HG02938 (cell line): ENCODE results near the gene ASB12.
"Not testable (repeated sequence)": the region's sequence is repeated elsewhere in the genome, so short reads cannot be mapped to it uniquely, and the experiment has no call there.

Experiments
- ATAC-seq: cut with Tn5 transposase; IDR thresholded peaks from one replicate; pipeline ENCODE4 v1.9.1; 2021; ENCODE audit warnings: mild to moderate bottlenecking, moderate library complexity; ENCODE audit not compliant: unreplicated experiment

Gene ASB12, protein sequence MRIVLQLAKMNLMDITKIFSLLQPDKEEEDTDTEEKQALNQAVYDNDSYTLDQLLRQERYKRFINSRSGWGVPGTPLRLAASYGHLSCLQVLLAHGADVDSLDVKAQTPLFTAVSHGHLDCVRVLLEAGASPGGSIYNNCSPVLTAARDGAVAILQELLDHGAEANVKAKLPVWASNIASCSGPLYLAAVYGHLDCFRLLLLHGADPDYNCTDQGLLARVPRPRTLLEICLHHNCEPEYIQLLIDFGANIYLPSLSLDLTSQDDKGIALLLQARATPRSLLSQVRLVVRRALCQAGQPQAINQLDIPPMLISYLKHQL

DNA sequence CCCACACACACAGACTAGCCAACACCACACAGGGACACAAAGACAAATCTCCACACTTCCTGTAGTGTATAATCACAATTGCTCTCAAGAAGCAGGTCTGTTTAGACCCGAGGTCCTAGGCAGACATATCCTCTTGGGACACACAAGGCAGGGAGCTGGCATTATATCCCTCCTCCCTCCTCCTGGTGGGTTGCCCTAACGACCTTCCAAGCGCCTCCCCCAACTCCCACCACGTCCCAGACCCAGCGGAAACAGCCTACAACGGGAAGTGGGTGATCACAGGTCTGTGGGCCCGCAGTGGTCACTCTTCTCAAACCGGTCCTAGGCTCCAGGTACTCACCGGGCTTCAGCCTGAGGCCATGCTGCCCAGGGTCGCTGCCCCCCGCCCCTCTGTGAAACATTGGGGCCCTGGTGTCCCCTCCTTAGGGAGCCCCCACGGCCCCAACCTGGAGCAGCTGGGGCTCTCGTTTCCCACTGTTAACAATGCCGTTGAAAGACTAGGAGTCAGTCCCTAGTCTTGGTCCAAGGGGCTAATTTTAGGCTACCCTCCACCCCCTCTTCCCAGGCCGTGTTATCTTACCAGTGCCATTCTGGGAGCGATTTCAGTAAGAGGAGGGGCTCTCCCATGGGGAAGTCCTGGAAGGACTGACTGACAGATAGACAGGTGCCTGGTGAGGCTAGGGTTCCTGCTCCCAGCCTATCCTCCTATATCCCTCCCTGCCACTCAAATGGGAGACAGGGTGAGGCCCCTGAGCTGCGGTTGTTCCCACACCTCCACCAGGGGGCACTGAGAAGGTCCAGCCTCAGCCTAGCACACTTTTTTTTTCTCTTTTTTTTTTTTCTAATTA lies at the start of gene ASB12:
TSS of gene ASB12 (minus strand) at position 485 of the 848 bp plus-strand sequence. CDS start 4,957 bp downstream, outside the sequence.
- no peak for ATAC-seq

DNA sequence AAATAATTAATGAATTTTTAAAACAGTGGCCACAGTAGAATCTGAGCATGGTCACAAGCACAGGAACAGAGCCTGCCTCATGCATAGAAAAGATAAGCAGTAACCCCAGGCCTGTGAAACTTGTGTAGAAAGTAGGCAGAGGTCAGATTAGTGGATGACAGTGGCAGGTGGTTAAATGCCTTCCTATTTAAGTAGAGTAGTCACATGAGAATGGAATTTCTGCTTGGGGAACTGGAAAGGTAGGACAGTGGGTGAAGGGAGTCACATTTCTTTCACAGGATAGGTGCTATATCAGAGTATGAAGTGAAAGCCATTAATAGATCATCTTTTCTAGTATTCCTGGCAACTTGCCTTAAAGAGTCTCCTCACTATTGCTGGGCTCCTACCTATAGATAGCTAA lies 34.9 kb upstream of the ASB12 start:
- no peak for ATAC-seq

DNA sequence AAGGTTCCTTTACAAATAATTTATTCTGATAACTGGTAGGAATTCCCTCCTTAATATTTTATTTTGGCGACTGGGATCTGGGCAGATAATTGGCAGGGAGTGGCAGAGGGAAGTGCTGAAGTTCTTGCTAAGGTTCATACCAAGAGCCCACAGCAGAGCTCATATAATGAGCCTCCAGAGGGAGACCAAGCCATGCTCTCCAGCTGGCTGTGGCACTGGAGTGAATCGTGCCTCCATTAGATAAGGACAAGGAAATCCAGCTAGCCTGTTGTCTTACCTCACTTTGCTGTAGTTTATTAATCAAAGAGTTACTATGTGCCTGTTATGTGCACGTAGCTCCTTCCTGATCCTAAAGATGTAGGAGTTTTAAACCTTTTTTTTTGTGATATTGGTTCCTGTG lies 1.3 kb downstream of the ASB12 start:
- ATAC-seq: no peak

DNA sequence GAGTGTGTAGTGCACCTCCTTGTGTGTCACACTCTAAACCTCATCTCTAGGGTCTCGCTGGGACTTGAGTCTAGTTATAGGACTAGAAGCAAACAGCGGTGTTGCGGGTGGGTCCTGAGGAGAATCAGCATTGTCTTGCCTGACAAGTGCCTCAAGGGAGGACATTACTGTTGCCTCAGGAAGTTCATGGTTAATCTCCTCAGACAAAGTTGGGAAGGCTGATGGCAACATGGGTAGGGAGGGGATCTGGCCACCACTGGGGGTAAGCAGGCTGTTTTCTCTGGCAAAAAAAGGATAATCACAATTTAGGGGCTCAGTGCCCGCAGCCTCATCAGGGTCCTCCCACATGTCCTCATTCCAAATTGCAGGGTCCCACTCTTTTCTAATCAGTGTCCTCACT lies 12.4 kb downstream of the ASB12 start:
- no peak for ATAC-seq

DNA sequence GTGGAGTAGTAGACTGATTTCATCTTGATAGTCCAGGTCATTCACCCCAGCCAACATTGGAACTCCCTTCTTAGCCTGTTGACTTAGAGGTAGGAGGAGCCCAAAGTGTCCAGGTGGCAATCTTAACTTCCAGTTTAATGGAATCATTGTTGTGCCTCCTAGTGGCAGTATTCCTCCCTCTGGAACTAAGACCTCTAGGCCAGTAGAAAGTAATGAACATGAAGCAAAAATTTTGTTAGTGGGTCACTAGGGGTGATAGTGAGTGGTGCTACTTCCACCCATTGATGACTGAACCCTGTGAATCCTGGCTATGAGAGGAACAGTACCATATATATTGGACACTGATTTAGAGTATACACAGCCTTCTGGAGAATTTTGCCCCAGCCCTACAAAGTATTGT lies 16.4 kb downstream of the ASB12 start:
- not testable (repeated sequence) for ATAC-seq

DNA sequence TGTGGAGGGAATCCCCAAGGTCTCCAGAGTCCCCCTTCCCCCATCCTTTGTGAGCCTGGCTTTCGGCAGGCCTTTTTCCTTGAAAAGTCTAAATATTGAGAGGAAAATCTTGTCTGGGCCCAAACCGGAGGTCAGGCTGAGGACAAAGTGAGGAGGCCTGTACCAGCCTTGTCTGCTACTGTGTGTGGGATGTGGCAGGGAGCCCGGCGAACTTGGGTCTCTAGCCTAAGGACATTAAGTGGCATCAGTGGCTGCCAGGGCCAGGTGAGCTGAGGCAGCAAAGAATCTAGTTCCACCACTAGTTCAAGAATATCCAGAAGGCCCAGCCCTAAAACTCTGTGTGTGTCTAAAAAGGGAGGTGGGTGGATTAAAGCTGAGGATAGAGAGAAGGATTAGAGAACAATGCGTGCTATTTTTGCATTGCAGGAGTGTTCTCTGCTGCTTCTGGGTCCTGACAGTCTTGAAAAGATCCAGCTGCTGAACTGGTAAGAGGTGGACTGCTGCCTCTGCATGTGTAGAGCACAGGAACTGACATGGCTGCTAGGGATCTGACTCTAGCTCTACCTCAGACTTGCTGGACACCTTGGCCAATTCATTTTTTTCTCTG lies 23.7 kb downstream of the ASB12 start:
- ATAC-seq: no peak

DNA sequence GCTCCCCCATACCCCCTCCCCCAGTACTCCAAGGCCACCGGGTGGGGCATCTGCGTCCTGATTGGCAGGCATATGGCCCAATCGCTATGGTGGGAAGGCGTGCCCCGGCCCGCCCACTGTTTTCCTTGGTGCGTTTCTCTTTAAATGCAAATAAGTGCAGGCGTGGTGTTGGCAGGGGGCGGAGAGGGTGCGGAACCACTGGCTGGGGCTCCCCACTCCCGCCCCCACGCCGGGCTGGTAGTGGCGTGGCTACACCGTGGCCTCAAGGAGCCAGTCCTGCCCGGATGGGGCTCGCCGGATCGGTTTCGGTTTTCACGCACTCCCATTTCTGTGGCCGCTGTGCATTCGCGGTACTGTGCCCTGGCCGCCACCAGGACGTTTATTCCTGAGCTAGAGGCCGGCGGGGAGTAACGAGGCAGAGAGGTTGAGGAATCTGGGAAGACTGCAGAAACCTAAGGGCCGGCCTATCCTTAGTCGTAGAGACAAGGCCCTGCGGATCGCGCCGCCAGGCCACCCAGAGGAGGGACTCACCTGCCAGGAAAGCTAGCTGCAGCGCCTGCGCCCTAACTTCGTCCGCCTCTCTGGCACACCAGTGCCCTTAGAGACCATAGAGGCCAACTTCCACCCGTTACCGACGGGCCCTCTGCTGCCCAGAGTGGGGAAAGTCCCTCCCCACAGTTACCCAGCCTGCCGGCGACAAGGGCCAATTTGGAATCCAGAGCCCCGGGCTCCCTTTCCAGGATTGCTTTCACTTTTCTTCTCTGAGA lies 24.5 kb downstream of the ASB12 start:
- peak; percentile 89 for ATAC-seq

DNA sequence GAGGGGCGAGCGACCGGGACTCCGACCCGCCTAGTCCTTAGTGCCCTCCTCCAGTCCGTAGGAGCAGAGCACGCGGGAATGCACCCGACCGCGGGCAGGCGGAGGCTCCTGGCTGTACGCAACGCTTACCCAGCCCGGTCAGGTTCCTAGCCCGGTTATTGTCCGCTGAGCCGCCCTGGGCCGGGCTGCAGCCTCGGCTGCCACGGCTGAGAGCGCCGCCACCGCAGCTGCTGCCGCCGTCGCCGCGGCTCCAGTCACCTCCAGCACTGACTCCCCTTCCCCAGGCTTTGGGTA lies 25.0 kb downstream of the ASB12 start, which contains the start of gene AMER1:
TSS of gene AMER1 (minus strand) at position 268 of the 294 bp plus-strand sequence. CDS start 12,422 bp downstream, outside the sequence.
- peak; percentile 40 for ATAC-seq

DNA sequence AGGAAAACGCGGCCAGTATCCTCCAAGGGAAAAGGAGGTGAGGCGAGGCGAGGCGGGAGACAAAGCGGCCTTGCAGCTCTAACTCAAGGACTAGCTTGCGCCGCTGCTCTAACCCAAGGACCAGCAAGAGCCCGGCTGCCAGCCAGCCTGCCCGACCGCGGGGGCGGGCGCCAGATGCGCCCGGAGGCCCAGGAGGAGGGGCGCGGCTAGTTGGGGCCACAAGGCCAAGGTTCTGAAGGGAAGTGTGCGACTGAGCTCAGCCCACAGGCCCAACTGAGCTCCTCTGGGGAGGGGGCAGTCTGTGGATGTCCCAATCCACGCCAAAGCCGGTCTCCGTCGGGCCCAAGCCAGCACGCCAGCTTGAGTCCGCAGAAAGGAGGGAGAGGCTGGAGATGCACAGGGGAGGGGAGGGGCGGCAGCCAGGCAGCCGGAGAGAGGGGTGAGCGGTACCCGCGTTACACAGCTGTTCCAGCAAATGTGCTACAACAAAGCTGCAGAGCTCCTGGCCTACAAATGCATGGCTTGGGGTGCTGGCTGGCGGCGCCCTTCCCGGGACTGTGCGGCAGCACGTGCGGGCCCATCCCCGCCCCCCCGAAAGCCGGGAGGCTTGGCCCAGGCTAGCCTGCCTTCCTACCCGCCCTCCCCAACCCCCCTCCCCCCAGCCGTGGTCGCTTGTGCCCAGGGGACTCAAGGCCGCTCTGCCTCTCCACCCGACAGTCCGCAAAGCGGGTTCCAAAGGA lies 25.5 kb downstream of the ASB12 start:
- peak; percentile 6 for ATAC-seq

DNA sequence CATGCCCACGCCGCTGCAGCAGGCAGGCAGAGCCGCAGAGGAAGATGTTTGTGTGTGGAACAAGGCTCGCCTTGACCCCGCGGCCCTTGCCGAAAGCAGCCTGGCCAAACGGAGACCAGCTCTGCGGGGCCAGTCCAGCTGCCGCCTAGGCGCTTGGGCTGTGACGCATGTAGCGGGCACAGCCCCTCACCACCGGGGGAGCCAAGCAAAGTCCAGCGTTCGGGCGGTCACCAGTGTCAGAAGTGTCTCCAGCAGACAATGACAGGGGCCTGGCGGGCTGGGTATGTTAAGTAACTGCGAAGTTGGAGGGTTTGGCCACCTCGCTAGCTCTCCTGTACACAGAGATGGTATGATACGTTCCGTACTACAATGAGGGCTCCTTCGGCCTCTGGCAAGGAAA lies 26.2 kb downstream of the ASB12 start:
- no peak for ATAC-seq

DNA sequence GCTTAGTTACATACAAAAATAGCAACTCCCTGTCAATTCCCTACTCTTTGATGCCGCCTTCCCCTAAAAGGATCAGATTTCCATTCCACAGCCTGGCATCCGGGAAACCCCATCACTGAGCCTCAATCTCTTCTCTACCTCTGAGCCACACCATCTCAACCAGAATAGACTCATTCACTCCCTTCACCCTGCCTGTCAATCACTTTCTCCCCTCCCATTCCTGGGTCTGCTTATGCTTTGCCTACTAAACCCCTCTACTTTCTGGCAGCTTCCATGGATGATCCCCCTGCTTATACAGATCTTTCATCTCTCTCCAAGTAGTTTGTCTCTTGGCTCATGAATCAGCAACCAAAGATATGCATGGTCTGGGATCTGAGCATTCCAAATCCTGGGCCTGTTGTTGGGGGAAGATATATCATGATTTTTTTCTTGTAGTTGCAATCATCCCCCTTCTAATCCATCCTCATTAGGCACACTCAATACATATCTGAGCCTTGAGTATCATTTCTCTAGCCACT lies 27.5 kb downstream of the ASB12 start:
- no peak for ATAC-seq

DNA sequence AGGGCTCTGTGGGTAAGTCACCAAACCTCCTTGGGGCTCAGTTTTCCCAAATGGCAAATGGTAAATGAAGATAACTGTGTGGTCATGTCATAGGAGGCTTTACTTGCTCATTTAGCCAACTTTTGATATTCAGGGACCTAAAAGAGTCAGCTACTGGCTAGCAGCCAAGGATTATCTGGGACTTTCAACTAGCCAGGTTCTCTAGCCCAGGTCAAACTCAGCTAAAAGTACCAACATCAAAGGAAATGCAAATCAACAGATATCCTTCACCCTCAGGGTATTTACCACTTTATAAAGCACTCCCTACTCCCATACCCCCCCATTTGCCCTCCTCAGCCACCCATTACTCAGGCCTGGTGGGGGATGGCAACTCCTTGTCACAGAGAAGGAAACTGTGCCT lies 32.4 kb downstream of the ASB12 start:
- no peak for ATAC-seq

DNA sequence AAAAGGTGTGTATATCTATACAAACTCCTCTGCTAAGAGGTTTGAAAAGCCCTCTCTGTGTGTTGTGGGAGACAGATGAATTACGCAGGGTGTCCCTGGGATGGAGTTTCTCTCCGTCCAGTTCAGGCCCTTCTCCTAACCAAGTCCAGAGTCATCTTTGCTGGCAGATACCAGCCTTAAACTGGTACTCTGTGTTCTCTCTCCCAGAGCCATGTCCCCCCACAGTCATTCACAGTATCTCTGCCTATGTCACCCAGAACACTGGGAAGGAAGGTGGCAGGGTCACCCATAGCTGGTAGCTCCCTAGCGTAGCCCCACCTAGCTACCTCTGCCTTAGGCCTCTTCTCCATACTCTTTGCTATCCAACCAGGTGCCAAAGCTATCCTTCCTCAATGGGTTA lies 33.8 kb downstream of the ASB12 start:
- no peak for ATAC-seq

DNA sequence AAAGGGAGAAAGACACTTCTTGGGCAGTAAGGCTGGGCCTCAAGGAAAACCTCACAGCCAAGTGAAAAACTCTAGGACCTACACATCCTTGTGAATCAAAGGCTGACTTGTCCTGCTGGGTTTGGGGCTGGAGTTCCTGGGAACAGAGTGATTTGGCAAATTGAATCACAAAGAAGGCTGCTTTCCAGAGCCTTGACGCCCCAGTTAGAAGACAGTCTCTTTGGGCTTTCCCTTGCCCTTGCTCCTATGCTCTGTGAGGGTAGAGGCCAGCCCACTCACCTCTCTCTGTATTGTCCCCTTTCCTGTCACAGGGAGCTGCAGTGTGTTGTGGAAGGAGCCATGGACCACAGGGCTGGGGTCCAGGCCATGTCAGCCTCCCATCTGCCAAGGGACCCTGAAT lies 34.5 kb downstream of the ASB12 start:
- ATAC-seq: no peak

DNA sequence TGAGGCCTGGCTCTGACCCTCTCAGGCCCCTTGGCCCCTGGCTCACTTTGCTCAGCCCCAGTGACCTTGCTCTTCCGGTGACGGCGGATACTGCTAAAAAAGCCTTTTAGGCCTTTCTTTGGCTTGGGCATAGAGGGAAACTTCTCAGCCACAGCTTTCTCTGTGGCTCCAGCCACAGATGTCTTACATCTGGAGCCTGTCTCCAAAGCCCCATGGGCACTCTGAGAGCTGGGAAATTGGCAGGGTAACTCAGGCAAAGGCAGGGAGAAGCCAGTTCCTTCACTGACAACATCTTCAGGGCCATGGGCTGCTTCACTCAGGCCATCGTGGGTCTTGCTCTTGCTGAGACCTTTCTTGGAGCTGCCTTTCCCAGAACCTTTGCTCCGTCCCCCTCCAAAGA lies 37.7 kb downstream of the ASB12 start:
- no peak for ATAC-seq

DNA sequence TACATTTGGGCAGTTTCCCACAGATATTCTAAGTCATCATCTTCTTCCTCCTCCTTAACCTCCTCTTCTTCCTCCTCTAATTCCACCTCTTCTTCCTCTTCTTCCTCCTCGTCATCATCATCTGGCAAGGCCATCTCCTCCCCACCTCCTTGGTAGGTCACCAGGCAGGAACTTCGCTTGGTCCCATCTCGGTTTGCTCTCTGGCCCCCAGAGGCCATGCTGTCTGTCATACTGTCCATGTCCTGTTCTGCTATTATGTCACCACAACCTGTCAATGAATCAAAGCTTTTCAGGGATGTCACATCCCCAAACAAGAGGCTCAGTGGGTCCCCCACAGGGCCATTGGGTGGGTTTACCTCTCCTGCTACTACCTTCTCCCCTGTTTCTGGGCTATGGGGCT lies 38.4 kb downstream of the ASB12 start:
- no peak for ATAC-seq

DNA sequence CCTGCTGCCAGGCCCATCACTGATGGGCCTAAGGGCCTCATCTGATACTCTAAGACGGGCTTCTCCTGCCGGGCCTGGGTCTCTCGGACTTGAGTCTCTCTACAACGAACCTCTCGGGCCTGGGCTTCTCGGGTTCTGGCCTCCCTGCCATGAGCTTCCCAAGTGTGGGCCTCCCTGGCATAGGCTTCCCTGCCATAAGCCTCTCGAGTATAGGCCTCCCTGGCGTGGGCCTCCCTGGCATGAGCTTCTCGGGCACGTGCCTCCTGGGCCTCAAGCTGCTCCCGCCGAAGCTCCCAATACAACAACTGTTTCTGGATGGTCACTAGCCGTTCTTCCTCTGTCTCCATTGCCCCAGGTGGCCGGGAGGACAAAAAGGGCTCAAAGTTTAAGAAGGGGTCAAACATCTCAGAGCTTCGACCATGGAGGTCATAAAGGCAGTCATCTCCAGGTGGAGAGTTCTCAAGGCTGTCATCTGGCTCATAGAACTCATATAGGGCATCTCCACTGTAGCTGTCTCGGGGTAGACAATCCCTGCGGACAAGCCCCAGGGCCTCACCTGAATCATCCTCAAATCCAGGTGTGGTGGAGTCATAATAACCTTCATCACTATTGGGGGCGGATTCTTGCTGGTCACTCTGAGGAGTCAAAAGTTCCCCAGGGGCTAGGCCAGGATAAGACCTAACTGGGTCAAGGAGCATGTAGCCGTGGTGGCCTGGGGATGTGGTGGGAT lies 39.0 kb downstream of the ASB12 start:
- ATAC-seq: no peak

DNA sequence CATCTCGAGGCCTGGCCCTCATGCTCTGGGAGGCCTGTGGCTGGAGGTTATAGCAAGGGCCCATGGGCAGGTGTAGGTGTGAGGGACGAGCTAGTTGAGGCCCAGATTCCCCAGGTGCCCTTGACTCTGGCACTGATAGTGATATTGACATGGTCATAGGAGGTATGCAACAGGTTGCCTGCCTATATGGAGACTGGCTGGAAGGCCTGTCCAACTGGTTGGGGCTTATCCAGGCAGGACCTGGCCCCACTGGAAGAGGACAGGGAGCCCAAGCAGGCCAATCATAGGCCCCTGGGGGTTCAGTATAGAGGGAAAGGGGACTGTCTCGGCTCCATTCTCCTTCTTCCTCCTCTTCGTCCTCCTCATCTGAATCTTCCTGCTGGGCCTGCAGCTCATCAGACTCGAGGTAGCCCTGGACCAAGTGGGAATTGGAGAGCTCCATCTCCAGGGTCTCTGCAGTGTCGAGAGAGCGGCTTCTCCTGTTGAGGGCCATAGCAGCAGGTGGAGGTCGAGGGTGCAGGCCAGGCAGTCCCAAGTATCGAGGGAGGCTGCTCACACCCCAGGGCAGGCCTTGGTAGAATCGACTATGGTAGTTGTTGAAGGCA lies 40.2 kb downstream of the ASB12 start:
- ATAC-seq: no peak

DNA sequence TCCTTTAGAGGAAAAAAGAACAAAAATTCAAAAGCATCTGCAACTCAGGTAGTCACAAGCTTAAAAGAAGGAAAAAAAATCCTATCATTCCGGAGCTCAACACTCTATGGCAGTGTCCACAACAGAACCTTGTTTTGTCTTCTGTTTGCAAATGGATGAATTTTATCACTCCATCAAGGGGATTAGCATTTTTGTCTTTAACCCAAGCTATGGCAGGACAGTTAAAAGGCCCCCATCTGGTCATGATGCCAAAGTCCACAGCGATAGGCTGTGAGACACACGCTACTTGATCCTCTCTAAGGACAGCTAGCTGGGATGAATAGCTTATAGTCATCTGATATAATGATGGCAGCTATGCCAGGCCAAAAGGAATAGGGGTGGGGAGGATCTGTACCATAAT lies 41.5 kb downstream of the ASB12 start:
- no peak for ATAC-seq
